GM20431 (cell line): ENCODE data around the gene ACTA2.

ENCODE experiments used
- in situ Hi-C: fragments of 300-500 bp; cut with MseI, MboI; formaldehyde crosslinking; loops from one replicate; pipeline ENCODE4 v1.15.0; 2020; ENCODE audit warnings: low sequenced_read_pairs; ENCODE audit not compliant: unreplicated experiment

Gene ACTA2

DNA sequence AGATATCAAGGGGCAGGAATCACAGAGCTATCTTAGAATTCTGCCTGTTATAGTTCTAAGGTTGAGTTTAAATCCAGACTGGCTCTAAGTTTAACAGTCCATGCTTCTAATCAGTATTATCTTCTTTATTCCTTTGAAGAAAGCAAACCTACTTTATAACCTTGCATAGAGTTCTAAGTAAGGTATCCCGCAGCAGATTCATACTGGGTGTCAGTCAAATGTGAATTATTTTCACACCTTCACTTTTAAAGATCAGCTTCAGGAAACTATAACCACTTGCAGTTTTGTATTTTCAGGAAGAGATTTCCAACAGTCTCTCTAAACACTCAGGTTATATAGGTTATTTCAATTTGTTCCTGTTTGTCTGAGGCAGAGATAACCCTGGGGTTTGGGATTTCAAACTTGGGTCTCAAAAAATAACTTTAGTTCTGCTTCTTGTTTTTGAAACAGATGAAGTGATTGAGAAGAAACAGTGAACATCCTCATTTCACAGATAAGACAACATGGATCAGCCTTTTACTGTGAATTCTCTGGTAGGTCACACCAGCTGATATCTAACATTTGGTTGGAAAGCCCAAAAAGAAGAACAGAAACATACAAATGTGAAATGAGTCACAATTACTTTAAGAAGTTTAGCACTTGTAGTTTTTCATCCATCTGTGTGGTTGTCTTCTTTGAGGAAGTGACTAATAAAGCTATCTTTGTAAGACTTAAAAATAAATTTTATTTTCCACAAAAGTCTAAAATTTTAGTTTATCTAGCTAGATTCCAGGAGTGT lies 51.2 kb downstream of the ACTA2 start:
- in situ Hi-C loops: no loop called here

DNA sequence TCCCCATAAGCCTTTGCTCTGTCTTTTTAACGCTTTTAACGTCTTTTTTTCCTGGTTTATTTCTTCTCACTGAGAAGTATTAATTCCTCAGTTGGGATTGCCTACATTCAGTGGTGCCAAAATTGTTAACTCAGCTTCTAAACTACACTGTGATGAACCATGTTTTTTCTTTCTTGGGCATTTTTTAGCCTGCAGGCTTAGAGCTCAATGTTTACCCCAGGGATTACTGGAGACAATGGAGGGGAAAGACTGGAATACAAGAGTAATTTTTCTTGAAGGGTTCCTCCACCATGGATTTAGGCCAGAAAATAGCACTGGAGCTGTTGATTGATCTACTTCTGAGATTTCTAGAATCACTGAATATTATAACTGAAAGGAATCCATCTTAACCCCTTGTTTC lies 52.7 kb downstream of the ACTA2 start:
- in situ Hi-C loops: no loop called here

- in situ Hi-C loops: no loop called here
Measured at GRCh38 chr10:88898727-88899126, 53.8 kb downstream of the ACTA2 start.

DNA sequence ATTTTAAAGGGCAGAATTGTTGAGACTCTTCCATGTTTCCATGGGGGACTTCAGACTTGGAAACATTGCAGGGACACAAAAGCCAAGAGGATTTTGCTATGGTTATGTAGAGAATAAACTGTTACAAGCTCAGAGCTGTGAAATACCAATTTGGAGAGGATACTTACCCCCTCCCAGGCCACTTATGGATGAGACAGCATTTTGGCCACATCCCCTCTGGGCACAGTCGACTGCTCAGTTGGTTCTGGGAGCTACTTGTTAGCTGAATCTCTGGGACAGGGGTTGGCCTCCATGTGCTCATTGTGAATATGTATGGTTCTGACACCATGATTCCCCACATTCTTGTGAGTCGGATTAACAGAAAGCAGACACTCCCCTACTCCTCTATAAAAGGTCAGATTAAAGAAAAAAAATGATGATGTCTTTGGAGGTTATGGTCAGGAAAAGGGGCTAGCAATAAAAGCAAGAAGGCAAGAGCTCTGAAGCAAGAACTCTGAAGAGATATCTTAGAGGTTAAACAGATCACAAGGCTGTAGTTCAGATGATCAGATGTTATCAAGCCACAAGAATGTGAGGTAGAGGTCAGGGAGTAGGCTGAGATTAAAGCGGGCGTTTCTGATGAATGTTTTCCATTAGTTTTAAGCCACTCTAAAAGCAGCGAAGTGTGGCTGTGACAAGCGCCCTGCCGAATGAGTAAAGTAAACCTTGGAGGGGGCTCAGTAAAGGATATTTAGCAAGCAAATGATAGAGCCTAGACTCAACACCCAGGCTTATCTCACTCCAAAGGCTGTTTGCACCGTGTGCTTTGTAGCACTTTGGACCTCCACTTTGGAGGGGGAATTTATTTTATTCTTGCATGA lies 55.3 kb downstream of the ACTA2 start:
- in situ Hi-C loops: no loop called here

DNA sequence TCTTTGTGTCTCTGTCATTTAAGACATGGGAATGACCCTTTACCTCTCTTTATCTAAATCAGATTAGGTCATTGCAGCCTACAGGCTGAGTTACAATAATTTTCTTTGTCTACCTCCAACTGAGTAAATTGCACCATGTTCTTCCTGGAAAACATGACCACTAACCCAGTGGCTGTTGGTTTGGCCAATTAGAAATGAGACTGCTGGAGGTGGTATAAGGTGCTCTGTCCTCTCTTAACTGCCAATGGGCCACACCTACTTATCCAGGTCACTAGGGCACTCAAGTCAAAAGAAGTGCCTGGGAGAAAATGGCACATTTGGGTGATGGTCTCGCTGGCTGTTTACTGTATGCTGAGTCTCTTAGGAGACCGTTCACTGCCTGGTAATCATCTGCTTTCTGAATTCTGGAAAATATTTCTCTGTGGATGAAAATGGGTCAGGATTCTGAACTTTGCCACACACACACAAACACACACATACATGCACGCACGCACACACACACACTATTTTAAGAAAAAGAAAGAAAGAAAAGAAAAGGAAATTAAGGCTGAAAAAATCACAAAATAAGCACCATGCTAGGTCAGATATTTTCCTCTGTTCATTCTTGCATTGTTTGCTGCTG lies 56.1 kb downstream of the ACTA2 start:
- in situ Hi-C loops: no loop called here

DNA sequence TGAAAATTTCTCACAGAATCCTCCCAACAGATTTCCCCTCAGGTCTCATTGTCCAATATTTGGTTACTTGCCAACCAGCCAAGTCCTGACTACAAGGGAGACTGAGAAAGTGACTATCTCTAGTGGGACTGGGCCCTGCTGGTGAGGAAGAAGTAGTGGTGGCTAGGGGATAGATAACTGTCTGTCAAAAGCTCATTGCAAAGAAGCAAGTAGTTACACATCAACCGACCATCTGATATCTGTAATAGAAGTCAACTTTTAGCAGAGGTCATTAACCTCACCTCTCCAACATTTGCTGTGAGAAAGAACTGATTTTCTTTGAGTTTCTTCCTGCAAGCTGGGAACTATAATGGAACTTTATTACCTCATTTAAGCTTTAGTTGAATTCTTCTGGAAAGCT lies 57.3 kb downstream of the ACTA2 start:
- in situ Hi-C loops: no loop called here

DNA sequence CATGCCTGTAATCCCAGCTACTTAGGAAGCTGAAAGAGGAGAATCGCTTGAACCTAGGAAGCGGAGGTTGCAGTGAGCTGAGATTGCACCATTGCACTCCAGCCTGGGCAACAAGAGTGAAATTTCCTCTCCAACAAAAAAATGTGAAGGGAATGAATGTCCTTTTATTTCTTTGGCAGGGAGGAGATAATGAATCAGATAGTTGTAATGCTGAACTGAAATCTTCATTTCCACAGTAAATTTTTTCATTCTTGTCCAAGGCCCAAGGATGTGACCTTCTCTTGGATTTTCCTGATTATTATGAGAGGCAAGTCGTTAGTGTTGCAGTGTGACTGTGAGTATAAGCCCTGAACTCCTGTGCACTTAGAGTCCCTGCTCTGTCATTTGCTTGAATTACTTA lies 59.0 kb downstream of the ACTA2 start:
- in situ Hi-C loops: no loop called here

GRCh38 chr10:88892222-88892967 lies 60.2 kb downstream of the ACTA2 start:
- in situ Hi-C loops: no loop called here

DNA sequence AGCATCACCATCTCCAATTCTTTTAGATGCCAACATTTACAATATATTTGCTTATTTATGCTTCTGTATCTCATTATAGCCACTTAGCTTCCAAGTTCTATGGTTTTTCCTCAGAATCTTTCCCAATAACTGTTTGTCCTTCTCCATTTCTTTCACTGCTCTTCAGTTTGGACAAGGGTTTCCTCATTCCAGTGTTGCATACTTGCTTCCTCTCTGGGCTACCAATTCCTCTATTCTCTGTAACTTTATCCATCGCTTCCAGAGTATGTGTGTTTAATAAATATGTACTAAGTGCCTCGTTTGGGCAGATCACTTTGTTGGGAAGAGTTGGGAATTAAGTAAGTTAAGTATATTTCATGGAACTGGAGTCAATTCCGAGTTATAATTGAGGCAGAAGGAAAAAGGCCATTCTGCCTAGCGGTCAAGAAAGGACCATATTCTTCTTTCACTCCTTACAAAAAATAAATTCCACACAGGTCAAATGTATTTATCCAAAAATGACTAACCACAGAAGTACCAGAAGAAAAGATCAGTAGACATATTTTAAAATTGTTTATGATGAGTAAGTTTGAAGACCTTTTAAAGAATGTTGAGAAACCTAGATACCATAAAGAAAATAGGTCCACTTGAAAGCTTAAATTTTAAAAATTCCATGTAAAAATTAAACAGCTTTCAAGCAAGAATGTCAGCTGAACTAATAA lies 61.7 kb downstream of the ACTA2 start:
- in situ Hi-C loops: no loop called here

GRCh38 chr10:88889559-88890337 lies 62.8 kb downstream of the ACTA2 start:
- in situ Hi-C loops: no loop called here

DNA sequence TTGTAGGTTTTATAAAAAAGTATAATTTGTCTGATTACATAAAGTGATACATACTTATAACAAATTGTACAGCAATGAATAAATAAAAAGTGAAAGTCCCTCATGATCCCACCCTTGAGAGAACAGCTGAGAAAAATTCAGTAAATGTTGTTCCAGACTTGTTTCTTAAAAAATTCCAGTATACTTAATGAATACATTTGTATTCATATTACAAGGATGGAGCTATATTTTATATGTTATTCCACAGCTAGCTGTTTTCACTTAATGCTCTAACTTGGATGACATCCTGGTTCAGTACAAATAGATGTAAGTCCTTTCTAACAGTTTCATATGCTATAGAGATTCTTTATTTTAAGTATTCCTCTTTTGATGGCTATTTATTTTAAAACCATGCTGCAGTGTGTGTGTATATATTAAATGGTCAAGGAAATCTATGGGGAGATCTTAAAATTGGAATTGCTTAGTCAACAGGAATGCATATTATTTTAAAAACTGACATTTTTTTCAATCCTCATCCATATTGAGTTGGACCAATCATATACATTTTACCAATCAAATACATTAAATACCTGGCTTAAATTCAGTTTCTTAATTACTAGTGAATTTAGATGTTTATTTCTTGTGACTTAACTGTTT lies 63.6 kb downstream of the ACTA2 start:
- in situ Hi-C loops: no loop called here

- in situ Hi-C loops: no loop called here
Measured at GRCh38 chr10:88886557-88886956, 66.0 kb downstream of the ACTA2 start.
